Kasumi-1 (cell line): Measurements from ENCODE around the gene TSPAN4.

Source experiments
- DNase-seq, 2 experiments: peaks; one replicate each; lab custom pipeline; 2025; lab: John Stamatoyannopoulos, UW

Gene TSPAN4

DNA sequence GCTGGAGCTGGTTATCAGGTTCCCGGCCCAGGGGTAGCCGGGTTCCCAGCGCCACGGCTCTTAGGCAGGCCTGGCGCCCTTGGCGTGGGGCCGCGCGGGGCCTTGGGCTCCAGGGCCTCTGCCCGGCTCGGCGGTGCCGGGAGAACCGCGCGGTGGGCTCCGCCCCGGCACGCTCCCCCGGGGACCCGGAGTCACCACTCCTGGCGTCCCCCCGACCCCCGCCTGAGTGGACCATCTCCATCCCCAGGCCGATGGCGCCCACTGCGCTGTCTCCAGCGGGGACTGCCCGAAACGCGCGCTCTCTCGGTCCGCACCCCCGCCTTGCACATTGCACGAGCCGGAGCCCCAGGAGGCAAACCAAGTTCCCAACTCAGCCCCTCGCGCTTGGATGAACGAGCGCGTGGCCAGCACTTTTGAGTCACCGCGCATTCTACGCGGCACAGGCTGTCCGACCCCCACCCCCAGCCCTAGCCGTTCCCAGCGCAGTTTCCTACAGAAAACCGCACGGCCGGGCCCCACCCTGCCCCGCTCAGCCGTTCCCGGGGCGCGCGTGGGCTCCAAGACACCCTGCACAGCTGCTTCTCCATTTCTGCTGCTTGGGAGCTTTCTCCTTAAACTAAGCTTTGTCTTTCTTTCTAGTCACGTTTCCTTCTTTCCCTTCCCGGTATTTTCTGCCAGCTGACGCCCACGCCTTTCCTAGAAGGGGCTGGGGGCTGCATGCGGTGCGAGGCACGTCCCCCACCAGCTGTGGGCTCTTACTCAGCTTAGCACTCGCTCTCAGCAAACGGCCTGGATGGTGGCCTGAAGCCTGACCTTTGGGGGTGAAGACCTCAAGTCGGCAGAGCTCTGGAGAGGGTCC is 68.6 kb downstream of the TSPAN4 start:
- peak; percentile 47 to 50 for DNase-seq

DNA sequence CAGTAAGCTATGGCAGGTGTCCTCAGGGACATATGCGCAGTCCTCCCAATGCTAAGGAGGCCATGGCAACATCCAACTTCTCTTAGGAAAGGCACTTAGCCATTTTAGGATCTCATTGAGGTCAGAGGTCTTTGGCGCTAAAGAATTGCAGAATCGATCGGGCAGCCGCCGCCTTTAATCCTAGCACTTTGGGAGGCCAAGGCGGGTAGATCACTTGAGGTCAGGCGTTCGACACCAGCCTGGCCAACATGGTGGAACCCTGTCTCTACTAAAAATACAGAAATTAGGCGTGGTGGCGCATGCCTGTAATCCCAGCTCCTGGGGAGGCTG is 69.2 kb downstream of the TSPAN4 start:
- no peak for DNase-seq

DNA sequence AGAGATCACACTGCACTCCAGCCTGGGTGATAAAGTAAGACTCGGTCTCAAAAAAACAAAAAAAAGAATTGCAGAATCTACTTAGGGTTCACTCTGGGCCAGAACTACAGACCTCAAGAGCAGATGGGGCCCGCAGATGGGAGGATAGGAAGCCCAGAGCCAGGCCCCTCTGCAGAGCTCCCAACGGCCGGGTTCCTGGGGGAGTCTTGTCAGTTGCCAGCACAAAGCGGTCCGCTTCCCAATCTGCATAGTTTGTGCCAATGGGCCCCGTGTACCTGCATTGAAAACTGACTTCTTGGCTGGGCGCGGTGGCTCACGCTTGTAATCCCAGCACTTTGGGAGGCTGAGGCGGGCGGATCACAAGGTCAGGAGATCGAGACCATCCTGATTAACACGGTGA is 69.6 kb downstream of the TSPAN4 start:
- no peak for DNase-seq

DNA sequence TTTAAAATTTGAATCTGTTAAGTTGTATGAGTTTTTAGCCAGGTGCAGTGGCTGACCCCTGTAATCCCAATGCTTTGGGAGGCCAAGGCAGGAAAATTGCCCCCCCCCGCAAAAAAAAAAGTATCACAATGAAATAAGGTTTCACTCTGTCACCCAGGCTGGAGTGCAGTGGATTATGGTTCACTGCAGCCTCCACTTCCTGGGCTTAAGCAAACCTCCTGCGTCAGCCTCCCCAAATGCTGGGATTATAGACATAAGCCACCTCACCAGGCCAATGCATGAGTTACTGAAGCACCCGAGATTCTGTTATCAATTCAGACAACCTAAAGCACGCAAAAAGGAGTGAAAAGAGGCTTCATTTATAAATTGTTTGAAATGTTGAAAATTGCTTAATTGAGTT is 70.4 kb downstream of the TSPAN4 start:
- DNase-seq = no peak

DNA sequence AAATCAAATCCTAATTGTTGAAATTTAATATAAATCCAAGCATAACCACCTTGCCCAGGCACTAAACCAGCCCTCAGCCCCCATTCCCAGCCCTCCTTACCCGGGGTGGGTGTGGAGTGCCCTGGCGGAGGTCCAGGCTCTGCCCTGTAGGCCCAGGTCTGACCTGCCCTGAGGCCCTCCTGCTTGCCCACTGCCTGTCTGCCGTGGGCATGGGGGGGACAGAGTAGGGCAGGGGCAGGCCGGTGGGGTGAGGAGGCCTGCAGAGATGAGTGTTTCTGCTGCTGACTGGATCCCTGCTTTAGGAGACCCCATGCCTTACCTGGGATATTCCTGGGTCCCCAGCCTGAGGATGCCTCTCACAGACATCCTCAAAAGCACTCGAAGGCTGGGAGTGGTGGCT is 71.6 kb downstream of the TSPAN4 start:
- no peak for DNase-seq

DNA sequence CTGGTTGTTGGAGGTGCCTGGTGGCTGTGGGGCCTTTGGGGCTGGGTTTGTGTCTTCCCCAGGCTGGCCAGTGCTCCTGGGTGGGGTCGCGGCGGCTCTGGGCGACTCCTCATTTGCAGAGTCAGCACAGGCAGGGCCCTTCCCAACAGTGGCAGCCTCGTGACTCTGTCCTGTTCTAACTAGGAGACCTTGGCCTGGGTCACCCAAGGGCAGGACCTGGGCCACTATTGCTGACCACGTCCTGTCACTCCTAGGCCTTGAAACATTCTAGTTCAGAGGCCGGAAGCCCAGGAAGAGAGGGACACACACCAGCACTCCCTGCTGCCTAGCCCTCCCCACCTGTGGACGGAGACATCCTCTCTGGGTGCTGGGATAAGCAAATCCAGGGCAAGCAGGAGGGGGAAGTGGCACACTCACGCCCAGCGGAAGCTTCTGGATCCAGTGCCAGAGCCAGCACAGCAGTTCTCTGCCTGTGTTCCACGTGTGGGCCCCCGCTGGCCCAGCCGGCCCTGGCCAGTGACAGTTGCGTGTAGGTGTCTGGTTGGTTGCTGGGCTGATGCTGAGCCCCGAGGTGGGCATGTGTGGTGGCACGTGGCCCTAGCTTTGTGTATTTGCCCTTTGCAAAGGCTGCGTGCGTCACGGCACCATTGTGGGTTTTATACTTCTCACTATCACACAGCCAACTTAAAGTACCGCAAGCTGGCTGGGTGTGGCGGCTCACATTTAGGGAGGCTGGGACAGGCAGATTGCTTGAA is 72.3 kb downstream of the TSPAN4 start:
- no peak for DNase-seq
